Sigmoid colon (tissue), 4 donors: ENCODE data around the gene KRTAP4-7.

Source experiments
- EP300 ChIP-seq, 4 donors: sonication (generic); formaldehyde crosslinking; IDR thresholded peaks; one replicate each; pipeline ENCODE4 v1.6.1; 2017; ENCODE audit warnings: antibody characterized with exemption in 4 of 4
- POLR2AphosphoS5 ChIP-seq, 4 donors: sonication (generic); formaldehyde crosslinking; IDR thresholded peaks; one replicate each; pipeline ENCODE4 v1.6.1; 2017; ENCODE audit warnings: antibody characterized with exemption in 4 of 4
- TF ChIP-seq, protein P1 (sequence below), 4 experiments: fragments of 450-650 bp in 3 of 4; fragments of 200-600 bp in 1 of 4; IDR thresholded peaks; one replicate each; pipeline ENCODE4 v1.5.1; 2016 to 2019; ENCODE audit warnings: antibody characterized with exemption in 4 of 4, mild to moderate bottlenecking in 3 of 4, moderate library complexity in 2 of 4

- TF ChIP-seq, protein P1, sequence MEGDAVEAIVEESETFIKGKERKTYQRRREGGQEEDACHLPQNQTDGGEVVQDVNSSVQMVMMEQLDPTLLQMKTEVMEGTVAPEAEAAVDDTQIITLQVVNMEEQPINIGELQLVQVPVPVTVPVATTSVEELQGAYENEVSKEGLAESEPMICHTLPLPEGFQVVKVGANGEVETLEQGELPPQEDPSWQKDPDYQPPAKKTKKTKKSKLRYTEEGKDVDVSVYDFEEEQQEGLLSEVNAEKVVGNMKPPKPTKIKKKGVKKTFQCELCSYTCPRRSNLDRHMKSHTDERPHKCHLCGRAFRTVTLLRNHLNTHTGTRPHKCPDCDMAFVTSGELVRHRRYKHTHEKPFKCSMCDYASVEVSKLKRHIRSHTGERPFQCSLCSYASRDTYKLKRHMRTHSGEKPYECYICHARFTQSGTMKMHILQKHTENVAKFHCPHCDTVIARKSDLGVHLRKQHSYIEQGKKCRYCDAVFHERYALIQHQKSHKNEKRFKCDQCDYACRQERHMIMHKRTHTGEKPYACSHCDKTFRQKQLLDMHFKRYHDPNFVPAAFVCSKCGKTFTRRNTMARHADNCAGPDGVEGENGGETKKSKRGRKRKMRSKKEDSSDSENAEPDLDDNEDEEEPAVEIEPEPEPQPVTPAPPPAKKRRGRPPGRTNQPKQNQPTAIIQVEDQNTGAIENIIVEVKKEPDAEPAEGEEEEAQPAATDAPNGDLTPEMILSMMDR (IDR thresholded peaks at IDR 0.05), result no peak
- TF ChIP-seq POLR2AphosphoS5 (IDR thresholded peaks at IDR 0.05), result no peak
- TF ChIP-seq EP300 (IDR thresholded peaks at IDR 0.05), result no peak
Observed at GRCh38 chr17:41118721-41119120, 34.8 kb downstream of the KRTAP4-7 start.
